Activated T-cell treated with anti-CD3 and anti-CD28 coated beads, Interleukin-2, amount 50 U/mL, for 48 hours (primary cell): Measurements from ENCODE around the gene TP53BP2.
"Not testable (repeated sequence)": the region's sequence is repeated elsewhere in the genome, so short reads cannot be mapped to it uniquely, and the experiment has no call there.

Experiments
- DNase-seq, 2 experiments: peaks; one replicate each; pipeline ENCODE4 v3.0.0-alpha.2; 2020

The TP53BP2 gene

DNA sequence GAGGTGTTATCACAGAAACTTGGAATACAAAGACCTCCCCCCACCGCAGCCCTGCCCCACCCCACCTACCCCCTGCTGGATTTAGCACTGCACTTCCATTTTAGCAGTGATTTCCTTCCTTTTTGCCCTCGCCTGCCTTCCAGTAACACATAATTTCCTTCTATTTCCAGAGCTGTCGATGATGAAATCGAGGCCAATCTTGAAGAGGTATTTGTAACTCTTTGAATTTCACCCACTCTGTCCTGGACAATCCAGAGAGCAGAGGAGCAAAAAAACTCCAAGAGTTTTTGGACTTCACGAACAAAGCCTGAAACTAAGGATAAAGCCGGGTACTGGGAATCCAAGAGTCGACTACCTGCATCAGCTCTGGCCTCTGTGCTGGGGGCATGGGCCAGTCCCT lies 84.3 kb downstream of the TP53BP2 start:
- DNase-seq, result no peak

DNA sequence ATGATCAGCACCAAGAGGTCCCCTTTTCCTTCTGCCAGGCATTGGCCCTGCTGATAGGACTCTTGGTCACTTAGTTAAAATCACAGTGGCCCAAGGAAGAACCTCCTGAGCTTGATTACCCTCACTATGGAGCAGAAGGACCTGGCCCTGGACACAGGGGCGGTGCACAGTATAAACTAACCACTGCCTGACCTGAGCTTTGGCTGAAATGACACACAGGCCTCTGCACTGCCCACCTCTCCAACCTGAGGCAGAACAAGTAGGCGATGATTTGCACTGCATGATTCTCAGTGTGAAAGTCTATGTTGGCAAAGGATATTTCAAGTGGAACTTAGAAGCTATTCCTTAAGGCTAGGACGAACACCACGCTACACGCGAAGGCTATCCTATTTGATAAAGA lies 84.9 kb downstream of the TP53BP2 start:
- DNase-seq, result no peak

DNA sequence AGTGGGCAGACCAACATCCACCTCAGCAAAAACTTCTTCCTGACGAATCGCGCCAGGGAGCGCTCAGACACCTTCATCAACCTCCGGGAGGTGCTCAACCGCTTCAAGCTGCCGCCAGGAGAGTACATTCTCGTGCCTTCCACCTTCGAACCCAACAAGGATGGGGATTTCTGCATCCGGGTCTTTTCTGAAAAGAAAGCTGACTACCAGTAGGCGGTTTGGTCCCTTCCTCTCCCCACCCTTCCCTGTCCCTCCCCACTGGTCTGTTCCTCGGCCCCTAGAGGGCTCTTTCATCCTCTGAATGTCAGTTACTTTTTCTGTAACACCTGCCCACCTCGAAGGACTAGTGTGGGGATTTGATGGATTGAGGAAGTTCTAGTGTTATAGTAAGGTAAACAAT lies 86.5 kb downstream of the TP53BP2 start:
- DNase-seq, result no peak

DNA sequence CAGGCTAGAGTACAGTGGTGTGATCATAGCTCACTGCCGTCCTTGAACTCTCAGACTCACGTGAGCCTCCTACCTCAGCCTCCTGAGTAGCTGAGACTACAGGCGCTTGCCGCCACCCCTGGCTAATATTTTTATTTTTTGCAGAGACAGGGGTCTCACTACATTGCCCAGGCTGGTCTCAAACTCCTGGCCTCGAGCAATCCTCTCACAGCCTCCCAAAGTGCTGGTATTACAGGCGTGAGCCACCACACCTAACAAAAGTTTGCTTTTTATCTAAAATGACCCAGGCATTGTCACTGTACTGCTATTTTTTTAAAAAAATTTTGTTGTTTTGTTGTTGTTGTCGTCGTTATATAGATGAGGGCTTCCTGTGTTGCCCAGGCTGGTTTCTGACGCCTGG lies 87.0 kb downstream of the TP53BP2 start:
- no peak for DNase-seq

DNA sequence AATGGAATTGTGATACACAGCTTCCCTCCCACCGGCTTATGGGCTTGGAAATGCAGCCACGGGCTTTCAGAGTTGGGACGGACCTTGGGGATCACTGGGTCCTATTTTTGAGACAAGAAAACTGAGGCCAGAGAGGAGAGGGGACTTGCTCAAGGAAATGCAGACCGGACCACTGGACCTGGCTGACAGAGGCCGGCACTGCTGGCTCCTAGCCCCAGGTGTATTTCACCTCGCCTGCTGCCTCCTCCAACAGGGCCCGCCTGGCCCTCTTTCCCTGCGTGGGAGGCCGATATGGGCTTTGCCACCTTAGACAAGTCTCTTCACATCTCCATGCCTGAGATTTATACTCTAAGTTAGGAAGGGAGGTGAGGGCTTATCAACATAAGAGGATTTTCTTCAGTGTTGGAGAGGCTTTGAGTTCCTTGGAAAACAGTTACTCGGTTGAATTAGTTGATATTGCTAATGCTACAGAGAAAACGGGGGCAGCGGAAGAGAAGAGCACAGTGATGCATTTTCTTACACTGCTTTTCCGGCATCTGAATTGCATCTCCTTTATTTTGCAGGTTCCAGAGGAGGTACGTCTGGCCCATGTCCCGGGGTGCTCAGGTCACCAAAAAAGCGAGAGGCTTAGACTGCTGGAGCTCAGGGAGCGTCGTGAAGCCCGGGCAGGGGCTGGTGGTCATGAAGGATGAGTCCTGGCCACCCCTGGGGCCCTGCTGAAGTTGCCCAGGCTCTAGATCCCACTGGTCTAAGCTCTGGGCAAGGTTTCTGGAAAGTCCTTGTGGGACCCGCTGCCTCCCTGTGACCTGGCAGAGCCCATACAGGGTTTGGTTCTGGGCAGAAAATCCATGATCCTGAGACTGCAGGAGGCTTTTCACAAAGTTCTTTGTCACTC lies 88.7 kb downstream of the TP53BP2 start:
- no peak for DNase-seq

DNA sequence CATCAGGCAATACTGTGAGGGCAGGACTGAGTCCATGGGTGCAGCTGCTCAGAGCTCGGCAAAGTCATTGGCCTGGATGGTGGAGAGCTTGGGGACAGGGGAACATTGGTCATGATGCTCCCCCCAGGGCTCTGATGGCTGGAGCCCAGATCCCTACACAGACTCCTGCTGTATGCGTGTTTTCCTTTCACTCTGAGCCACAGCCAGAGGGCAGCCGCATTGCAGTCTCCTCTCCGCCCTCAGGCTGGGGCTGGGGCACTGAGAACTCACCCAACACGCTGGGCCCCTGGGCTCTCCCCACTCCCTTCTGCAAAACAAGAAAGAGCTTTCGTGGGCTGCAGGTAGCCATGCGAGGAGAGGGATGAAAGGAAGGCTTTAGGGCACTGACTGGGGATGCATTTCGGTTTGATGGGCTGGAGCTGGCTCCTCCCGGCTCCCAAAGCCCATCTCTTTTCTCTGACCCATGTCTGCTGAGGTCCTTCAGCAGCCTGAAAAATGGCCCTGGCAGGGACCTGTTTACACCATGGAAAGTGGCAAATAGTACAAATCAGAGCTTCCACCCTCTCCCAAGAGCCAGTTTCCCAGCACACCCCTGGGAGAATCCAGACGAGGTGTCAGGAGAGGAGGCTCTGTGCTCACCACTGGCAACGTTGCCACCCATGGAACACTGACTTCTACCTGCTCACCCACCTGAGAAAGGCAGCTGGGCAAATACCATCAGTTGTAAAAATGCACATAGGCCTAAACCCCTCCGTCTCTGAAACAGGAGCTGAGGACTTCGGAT lies 89.6 kb downstream of the TP53BP2 start:
- no peak for DNase-seq

DNA sequence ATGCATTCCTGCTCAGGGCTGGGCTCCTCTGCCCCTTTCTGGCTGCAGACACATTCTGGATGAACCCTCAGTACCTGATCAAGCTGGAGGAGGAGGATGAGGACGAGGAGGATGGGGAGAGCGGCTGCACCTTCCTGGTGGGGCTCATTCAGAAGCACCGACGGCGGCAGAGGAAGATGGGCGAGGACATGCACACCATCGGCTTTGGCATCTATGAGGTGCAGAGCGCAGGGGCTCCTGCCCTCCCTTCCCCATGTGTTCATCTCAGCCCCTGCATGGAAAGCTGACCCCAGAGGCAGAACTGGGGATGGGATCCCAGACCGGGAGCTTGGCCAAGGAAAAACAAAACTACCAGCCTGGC lies 90.3 kb downstream of the TP53BP2 start:
- no peak for DNase-seq

DNA sequence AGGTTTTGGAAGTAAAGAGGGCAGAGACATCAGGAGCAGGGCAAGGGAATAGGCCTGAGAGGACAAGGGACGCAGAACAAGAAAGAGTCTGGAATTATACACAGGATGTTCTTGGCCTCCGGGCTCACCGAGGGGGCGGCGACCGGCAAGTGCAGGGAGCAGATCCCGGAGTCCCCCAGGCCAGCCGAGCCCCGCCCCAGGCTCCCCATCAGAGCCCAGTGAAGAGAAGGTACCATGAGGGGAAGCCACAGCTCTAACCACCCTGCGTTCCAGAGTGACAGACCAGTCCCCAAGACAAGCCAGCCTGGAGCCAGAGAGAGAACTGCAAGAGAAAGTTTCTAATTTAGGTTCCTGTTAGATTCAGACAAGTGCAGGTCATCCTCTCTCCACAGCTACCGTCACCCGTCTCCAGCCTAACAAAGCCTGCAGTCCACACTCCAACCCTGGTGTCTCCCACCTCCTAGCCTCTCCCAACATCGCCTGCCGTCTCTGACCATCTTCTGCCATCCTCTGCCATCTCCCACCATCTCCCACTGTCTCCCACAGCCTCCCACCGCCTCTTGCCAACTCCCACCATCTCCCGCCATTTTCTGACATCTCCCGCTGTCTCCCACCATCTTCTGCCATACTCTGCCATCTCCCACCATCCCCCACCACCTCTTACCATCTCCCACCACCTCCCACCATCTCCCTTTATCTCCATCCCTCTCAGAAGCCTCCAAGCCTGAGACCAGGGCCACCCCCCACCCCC lies 90.9 kb downstream of the TP53BP2 start:
- no peak for DNase-seq

DNA sequence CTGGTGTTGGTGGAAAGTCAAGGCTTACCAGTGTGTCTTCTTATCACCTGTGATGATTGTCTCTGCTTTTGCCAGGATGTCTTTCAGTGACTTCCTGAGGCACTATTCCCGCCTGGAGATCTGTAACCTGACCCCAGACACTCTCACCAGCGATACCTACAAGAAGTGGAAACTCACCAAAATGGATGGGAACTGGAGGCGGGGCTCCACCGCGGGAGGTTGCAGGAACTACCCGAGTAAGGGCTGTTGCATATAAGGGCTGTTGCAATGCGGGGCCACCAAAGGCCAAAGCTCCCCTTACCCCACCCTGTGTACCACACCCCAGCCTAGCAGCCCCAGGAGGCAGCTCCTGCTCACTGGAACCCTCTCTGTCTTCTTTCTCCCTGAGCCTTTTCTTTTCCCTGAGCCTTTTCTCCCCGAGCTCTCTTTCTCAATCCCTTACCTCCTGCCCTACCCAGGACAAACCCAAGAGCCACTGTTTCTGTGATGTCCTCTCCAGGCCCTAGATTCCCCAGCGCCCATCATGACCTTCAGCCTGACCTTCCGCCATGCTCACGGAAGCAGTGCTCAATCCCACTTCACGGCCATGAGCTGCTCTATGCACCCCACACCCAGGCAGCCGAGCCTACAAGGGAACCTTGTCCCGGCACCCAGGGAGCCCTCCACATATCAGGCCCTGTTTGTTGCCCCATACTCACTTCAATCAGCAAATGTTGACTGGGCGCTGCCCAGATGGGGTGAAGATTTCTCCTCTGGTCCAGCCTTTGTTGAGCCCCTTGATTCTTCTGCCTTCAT lies 92.8 kb downstream of the TP53BP2 start:
- no peak for DNase-seq

DNA sequence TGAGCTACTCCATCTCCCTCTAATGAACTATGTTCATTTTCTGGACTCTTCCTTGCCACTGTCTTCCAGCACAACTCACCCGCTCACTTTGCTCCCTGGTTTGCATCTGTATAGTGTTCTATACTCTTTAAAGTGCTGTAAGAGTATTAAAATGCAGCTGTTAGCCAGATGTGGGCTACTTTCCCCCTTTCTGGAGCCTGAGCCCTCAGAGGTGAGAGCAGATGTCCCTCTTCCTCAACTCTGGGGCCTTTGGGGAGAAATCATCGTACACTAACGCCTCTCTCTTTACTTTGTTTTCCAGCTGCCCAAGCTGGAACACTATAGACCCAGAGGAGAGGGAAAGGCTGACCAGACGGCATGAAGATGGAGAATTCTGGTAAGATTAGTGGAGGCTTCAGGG lies 94.1 kb downstream of the TP53BP2 start:
- DNase-seq, result no peak

DNA sequence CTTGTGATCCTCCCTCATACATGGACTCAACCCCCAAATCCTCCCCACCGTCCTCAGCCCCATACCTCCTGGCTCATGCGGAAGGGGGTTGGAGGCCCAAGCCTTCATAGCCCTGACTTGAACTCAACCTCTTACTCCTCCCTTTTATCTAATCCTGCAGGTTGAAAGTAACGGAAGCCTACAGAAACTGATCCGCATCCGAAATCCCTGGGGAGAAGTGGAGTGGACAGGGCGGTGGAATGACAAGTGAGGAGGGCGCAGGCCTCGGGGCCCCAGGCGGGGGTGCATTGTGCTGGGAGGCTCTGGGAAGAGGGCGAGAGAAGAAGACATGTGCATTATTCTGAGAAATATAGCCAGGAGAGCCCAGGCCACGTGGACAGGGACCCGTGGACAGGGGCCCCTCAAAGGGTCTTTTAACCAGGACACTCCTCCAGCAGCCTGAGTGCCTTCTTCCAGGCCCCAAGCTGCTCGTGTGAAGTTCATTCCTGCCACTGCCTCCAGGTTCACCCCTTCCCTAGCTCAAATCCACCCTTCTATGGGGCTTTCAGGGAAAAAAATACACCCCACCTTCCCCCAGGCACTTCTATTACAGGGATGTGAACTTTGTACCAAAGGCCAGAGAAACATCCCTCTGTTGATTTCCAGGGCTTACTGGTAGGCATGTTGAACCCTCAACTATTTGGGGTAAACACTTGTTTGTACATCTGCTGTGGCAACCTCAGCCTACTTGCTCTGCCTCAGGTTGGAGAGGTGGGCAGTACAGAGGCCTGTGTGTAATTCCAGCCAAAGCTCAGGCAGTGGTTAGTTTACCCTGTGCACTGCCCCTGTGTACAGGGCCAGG lies 94.8 kb downstream of the TP53BP2 start:
- no peak for DNase-seq

DNA sequence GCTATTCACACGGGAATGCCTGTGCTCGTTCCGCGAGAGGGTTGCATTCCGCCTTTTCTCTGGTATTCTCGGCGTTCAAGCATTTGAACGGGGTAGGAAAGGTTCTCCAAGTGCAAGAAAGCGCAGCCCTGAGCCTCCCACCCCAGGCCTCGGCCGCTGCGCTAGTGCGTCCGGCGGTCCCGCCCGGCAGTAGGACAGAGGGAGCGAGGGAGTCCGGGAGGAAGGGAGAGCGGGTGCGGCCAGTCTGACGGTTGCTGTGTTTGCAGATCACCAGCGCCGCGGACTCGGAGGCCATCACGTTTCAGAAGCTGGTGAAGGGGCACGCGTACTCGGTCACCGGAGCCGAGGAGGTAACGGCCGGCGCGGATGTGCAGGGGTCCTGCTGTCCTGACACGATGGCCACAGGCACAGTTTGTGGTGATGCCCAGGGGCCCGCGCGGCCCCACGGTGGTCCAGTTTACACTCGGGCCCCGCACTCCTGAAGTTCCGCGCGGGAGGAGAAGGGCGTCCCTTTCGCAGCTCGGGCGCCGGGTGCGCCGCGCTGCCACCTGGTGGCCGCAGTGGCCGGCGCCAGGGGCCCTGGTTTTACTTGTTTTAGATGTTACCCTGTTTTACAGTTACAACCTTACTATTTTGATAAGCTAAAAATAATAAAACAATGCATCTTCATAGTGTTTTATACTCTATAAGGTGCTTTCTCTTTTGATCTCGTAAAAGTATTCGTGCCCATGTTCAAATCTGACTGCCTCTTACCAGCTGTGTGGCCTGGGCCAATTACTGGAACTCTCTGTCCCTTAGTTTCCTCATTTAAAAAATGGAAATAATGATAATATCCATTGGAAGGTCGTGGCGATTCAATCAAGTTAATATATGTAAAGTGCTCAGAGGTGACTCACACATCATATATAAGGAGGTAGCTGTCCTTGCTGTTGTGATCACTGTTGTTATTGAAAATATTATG lies 96.7 kb downstream of the TP53BP2 start:
- DNase-seq, result peak; percentile 78 to 80

DNA sequence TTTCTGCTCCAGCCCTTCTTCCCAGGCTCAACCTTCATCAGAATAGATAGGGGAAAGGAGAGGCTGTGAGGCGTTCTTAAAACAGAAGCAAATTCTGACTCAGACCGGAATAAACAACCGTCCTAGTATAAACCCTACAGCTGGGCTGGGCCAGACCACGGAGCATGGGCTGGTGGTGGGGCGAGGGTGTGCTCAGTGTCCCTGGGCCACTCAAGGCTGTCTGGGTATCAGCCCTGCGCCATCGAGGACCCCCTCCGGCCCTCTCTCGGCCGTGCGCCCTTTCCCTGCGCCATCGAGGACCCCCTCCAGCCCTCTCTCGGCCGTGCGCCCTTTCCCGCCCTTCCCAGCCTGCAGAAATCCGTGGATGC lies 97.4 kb downstream of the TP53BP2 start:
- DNase-seq, result peak in 1 of 2 experiments; percentile 32

DNA sequence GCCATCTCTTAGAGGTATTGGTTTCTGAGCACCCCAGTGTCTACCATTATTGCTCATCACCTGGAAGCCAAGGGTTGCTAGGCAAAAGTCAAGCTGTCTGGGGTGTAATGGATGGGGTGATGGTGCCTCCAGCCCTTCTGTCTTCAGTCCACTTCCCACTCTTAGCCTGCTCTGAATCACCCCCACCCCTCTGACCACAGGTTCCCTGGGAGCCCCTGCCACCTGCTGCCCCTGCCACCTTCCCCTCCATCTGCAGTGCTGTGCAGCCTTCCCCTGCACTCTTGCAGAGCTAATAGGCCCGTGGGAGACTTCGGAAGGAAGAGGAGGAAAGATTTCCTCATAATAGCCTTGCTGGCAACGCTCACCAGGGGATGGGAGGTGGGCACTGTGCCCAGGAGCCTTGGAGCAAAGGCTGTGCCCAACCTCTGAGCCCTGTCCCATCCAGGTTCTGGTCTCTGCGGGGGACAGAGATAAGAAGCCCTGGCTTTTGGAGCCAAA lies 97.9 kb downstream of the TP53BP2 start:
- DNase-seq, result no peak

DNA sequence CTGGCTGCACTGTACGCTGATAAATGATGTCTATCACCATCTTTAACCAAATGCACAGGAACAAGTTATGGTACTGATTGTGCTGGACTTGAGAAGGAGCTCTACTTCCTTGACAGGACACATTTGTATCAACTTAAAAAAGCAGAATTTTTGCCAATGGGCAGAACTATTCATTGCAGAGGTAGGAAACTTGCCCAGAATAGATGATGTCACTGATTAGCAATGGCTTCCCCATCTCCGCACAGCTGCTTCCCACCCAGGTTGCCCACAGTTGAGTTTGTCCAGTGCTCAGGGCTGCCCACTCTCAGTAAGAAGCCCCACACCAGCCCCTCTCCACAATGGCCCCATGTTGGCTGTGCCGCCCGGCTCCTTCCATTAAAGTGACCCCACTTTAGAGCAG lies 100.0 kb downstream of the TP53BP2 start:
- DNase-seq, result no peak

DNA sequence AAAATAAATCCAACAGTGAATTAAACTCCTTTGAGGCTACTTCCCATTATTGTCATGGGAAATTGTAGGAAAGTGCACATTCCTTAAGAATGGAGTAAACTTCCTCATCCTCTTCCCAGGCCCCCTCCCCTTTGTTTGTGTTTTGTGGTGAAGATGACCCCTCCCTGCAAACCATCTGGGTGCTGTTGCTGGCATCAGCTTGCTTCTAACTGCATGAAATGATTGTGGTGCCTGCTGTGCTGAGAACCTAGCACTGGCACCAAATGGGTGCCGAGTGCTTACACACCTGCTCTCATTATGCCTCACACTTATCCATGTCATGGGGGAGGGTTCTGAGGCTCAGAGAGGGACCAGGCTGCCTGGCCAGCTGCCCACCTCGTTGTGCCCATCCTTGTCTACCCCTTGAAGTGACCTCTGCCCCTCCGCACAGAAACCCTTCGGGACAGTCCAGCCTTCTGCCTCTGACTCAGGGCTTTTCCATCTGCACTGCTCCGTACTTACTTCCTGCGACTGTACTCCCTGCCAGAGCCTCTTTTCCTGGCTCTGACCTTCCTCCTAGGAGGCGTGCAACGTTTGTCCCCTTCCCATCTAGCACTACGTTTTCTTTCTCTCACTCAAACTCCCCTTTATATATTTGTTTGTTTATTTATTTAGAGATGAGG lies 102.8 kb downstream of the TP53BP2 start:
- DNase-seq, result no peak

DNA sequence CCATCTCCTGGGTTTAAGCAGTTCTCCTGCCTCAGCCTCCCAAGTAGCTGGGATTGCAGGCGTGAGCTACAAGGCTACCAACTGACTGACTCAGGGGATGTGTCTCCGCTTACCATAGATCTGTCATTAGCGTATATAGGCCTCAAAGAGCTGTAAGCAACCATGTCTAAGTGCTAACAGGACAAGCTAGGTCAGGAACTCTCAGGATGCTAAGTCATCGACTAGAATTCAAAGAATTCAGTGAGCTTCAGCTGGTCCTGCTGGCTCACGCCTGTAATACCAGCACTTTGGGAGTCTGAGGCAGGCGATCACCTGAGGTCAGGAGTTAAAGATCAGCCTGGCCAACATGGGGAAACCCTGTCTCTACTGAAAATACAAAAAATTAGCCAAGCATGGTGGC lies 103.9 kb downstream of the TP53BP2 start:
- DNase-seq, result no peak

DNA sequence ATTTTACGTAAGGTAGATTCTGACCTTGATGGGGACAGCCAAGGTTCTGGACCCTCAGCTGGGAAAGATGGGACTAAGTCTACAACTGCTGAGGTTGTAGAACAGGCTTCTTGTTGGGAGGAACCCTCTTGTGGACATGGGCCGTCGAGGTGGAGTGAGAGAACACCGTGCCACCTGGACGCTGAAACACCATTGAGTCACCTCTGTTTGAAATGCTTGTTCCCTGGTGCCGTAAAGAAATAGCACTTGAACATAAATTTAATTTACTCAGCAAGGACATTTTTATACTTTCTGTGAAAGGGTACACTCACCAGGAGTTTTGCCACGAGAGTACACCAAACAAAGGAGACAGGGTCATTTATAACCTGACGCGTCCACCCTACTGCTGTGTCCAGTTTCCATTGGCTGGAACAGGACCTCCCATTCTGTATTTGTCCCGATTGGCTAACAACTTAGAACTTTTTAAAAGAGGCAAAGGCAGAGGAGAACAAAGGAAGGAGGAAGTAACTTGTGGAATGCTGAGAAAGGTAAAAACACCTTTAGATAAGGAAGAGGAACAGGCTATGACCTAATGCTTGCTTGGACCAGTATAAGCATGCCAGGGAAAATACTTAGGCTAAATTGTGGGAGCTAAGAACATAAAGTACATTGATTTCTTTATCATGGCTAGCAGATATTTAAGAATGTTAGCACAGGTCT lies 105.6 kb downstream of the TP53BP2 start:
- DNase-seq, result not testable (repeated sequence)
